SHP77 (cell line): Measurements from ENCODE around the gene EPHB6.
A peak's percentile ranks its signal among the peaks of the same experiment; 100 is the strongest.

Experiments used
- DNase-seq, 2 experiments: peaks; one replicate each; lab custom pipeline; 2025; lab: John Stamatoyannopoulos, UW

The EPHB6 gene

GRCh38 chr7:142833174-142834048, 21.5 kb upstream of the EPHB6 start:
- DNase-seq = no peak

- DNase-seq = no peak
These were observed 19.4 kb upstream of the EPHB6 start for GRCh38 chr7:142835487-142835886.

- no peak for DNase-seq
These were observed 18.4 kb upstream of the EPHB6 start for GRCh38 chr7:142836426-142836825.

GRCh38 chr7:142838461-142839213, 16.2 kb upstream of the EPHB6 start:
- DNase-seq = no peak

GRCh38 chr7:142842251-142842766, 12.6 kb upstream of the EPHB6 start:
- no peak for DNase-seq

- no peak for DNase-seq
These were observed 7.5 kb upstream of the EPHB6 start for GRCh38 chr7:142847353-142847752.

- no peak for DNase-seq
These were observed 3.6 kb upstream of the EPHB6 start for GRCh38 chr7:142851269-142851668.

GRCh38 chr7:142851919-142852318, 3.0 kb upstream of the EPHB6 start:
- no peak for DNase-seq

GRCh38 chr7:142853739-142854371, 1.0 kb upstream of the EPHB6 start:
- peak; percentile 19 to 65 for DNase-seq

- DNase-seq = no peak
These were observed 353 bp downstream of the EPHB6 start for GRCh38 chr7:142855114-142855743.

- no peak for DNase-seq
These were observed 1.1 kb downstream of the EPHB6 start for GRCh38 chr7:142855756-142856564.

GRCh38 chr7:142856565-142857245, 1.8 kb downstream of the EPHB6 start:
- no peak for DNase-seq

- DNase-seq = no peak
These were observed 2.7 kb downstream of the EPHB6 start for GRCh38 chr7:142857625-142858024.

GRCh38 chr7:142859411-142859810, 4.5 kb downstream of the EPHB6 start:
- DNase-seq = no peak

- DNase-seq = no peak
These were observed 5.0 kb downstream of the EPHB6 start for GRCh38 chr7:142859829-142860228.

- no peak for DNase-seq
These were observed 6.1 kb downstream of the EPHB6 start for GRCh38 chr7:142860968-142861367.

GRCh38 chr7:142862351-142862750, 7.5 kb downstream of the EPHB6 start:
- no peak for DNase-seq

GRCh38 chr7:142862786-142863400, 8.0 kb downstream of the EPHB6 start:
- DNase-seq = no peak

- no peak for DNase-seq
These were observed 9.2 kb downstream of the EPHB6 start for GRCh38 chr7:142863891-142864685.
